C4-2B (cell line): ENCODE results near the gene RAF1.
"Not testable (repeated sequence)": the region's sequence is repeated elsewhere in the genome, so short reads cannot be mapped to it uniquely, and the experiment has no call there.

Experiments
- CTCF ChIP-seq: fragments of 450-650 bp; conservative IDR thresholded peaks from 2 replicates; pipeline ENCODE4 v1.5.1; 2017; ENCODE audit warnings: mild to moderate bottlenecking
- ZFX ChIP-seq: fragments of 450-650 bp; IDR thresholded peaks from 2 replicates; pipeline ENCODE4 v1.6.1; 2017

- TF ChIP-seq CTCF, ZFX: not testable (repeated sequence)
These were observed 120.4 kb downstream of the RAF1 start for GRCh38 chr3:12543497-12543896.
